Activated gamma-delta T cell treated with Interleukin-2 at 50 U/mL for 16 hours (primary cell): ENCODE data around the gene IGSF23.

Experiments
- DNase-seq: peaks from one replicate; pipeline ENCODE4 v3.0.0-alpha.2; 2020

The IGSF23 gene

GRCh38 chr19:44642377-44642776 lies 29.0 kb downstream of the IGSF23 start:
- no peak for DNase-seq

DNA sequence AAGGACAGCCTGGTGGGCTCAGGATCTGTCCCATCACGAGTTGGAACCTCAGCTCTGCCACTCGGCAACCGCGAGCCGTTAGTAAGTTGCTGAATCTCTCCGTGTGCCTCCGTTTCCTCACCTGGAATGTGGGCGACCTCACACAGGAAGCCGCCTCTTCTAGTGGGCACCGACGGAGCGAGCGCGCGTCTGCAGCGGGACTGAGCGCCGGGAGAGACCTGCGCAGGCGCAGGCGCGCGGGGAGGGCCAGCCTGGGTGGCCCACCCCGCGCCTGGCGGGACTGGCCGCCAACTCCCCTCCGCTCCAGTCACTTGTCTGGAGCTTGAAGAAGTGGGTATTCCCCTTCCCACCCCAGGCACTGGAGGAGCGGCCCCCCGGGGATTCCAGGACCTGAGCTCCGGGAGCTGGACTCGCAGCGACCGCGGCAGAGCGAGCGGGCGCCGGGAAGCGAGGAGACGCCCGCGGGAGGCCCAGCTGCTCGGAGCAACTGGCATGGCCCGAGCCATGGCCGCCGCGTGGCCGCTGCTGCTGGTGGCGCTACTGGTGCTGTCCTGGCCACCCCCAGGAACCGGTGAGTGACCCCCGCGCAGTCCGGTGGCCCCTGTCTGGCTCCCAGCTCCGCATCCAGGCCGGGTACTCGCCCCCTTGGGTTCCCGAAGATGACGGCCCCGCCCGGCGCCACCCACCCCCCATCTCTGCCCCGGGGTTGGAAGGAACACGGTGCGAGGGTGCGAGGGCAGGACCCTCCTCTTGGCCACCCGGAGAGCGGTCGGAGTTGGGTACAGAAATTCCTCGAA lies 30.4 kb downstream of the IGSF23 start, which contains the start of gene PVR:
Gene PVR, plus strand, starts transcription at position 306 of the 797 bp plus-strand sequence. Its CDS starts 187 bp downstream, at position 493.
- peak; percentile 9 for DNase-seq

GRCh38 chr19:44644402-44645016 lies 31.1 kb downstream of the IGSF23 start:
- DNase-seq, result no peak

GRCh38 chr19:44645407-44646048 lies 32.2 kb downstream of the IGSF23 start:
- no peak for DNase-seq

- DNase-seq, result no peak
Observed at GRCh38 chr19:44646049-44646416, 32.7 kb downstream of the IGSF23 start.

DNA sequence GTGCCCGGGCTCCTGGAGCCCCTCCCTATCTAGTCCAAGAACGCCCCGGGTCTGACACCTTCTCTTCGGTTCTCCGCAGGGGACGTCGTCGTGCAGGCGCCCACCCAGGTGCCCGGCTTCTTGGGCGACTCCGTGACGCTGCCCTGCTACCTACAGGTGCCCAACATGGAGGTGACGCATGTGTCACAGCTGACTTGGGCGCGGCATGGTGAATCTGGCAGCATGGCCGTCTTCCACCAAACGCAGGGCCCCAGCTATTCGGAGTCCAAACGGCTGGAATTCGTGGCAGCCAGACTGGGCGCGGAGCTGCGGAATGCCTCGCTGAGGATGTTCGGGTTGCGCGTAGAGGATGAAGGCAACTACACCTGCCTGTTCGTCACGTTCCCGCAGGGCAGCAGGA lies 33.8 kb downstream of the IGSF23 start:
- no peak for DNase-seq

GRCh38 chr19:44648631-44649251 lies 35.4 kb downstream of the IGSF23 start:
- no peak for DNase-seq

- DNase-seq, result no peak
Observed at GRCh38 chr19:44649578-44650145, 36.3 kb downstream of the IGSF23 start.

- no peak for DNase-seq
Observed at GRCh38 chr19:44653343-44653742, 40.0 kb downstream of the IGSF23 start.

- DNase-seq, result peak; percentile 57
Observed at GRCh38 chr19:44653977-44654774, 40.8 kb downstream of the IGSF23 start.

- peak; percentile 61 for DNase-seq
Observed at GRCh38 chr19:44657211-44657921, 44.0 kb downstream of the IGSF23 start.

DNA sequence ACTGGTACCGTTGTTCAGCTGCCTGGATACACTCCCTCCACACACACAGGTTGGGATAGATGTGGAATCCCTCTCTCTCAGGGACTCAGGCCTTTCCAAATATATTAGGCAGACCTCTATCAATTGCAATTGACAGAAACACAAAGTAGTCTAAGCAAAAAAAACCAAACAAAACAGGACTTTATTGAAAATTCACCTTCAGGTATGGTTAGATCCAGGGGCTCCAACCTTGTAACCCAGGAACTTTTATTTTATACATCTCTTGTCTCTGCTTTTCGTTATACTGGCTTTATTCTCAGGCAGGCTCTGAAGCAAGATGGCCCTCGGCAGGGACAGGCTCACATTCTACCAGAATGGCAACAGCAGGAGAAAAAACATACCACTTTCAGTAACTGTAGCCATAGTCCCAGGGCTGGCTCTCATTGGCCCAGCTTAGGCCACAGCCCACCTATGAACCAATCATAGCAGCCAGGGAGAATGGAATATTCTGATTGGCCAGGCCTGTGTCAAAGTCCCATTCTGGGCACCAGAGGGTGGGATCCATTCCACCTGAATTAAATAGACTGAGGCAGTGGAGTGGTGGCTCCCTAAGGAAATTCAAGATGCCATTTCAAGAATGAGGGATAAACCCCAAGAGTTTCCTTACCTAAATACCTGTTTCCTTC lies 44.8 kb downstream of the IGSF23 start:
- no peak for DNase-seq

DNA sequence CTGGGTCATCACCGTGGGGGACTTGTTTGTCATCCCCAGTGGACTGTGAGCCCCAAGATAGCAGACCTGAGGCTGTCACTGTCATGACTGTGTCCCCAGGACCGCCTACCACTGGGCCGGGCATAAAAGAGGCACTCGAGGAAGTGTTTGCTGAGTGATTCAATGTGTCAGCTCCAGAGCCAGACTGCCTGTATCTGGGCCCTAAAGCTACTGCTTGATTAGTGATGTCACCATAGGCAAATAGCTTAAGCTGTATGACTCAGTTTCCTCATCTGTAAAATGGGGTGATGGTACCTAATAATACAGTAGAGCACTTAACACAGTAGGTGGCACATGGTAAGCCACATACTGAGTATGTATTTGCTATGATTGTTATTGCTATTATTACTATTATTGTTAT lies 46.7 kb downstream of the IGSF23 start:
- DNase-seq, result no peak

DNA sequence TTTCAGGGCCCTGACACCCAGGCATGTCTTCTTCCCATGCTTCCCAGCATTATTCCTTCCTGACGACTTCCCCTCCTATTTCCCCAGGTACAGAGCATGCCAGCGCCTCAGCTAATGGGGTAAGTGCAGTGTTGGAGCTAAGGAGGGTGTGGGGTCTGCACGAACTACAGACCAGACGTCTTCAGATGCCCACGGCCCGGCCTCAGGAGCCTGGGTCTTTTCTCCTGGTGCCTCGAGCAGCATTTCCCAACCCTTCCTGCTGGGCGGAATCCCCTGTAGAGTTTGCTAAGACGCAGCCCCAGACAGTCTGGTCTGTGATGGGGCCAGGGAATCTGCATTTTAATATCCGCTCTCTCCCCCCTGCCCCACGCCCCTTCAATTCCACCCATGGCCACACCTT lies 47.8 kb downstream of the IGSF23 start:
- no peak for DNase-seq

DNA sequence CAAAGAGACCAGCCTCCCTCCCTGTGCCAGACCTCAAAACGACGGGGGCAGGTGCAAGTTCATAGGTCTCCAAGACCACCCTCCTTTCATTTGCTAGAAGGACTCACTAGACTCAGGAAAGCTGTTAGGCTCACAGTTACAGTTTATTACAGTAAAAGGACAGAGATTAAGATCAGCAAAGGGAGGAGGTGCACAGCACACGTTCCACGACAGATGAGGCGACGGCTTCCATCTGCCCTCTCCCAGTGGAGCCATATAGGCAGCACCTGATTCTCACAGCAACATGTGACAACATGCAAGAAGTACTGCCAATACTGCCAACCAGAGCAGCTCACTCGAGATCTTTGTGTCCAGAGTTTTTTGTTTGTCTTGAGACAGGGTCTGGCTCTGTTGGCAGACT lies 48.5 kb downstream of the IGSF23 start:
- no peak for DNase-seq

DNA sequence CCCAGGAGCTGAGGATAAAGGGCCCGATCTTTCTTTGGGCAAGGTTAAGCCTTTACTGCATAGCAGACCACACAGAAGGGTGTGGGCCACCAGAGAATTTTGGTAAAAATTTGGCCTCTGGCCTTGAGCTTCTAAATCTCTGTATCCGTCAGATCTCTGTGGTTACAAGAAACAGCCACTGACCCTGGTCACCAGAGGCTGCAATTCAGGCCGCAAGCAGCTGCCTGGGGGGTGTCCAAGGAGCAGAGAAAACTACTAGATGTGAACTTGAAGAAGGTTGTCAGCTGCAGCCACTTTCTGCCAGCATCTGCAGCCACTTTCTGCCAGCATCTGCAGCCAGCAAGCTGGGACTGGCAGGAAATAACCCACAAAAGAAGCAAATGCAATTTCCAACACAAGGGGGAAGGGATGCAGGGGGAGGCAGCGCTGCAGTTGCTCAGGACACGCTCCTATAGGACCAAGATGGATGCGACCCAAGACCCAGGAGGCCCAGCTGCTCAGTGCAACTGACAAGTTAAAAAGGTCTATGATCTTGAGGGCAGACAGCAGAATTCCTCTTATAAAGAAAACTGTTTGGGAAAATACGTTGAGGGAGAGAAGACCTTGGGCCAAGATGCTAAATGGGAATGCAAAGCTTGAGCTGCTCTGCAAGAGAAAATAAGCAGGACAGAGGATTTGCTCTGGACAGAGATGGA lies 49.5 kb downstream of the IGSF23 start:
- no peak for DNase-seq

DNA sequence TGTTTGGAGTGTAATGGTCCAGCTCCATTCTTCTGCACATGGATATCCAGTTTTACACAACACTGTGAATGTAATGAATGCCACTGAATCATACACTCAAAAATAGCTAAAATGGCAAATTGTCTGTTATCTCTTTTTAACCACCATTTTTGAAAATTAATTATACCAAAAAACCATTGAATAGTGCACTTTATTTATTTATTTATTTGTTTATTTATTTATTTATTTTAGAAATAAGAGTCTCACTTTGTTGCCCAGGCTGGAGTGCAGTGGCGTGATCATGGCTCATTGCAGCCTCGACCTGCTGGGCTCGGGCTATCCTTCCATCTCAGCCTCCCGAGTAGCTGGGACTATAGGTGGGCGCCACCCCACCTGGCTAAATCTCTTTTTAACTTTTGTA lies 50.6 kb downstream of the IGSF23 start:
- no peak for DNase-seq

DNA sequence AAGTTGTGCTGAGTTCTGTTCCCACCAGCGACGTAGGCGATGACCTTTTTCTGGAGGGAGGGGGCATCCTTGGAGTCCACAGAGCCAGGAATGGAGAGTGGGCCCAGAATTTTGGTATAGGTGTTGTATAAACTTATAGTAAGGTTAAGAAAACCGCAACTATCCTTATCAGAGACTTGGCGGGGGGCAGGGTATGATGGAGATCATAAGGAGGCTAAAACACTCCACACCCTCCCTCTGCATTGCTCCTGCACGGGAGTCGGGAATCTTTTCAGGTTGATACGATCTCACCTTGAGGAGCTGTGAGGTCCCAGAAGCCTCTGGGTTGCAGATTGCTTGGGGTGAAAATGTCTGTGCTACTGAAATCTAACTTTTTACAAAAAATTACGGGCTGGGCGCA lies 51.6 kb downstream of the IGSF23 start:
- DNase-seq, result no peak

DNA sequence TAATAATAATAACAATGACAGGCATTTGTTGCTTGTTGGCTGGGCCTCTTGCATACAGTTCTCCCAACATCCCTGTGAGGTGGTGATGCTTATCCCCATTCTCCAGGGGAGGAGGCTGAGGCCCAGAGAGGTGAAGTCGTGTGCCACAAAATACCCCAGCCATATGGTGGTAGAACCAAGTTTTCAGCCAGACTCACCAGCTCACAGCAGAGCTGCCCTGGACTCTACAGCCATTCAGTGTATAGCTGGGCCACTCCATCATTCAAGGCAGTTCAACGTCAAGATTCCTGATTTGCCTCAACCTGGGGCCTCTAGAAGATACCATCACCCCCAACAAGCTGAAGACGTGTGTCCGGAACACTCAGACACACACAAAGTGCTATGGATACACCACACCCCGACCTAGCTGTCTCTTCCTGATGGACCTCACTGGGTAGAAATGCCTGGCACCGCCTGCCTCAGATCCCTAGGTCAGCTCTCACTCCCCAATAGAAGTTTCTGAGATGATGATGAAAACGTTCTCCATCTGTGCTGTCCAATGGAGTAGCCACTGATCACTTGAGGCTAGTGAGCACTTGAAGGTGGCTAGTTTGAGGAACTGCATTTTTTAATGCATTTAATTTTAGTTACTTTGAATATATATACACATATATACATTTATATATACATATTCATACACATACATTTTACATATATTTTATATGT lies 53.6 kb downstream of the IGSF23 start:
- DNase-seq, result no peak
